Adipose tissue (tissue), 3 donors: ENCODE measurements around the gene SPTLC1. TPM values are rescaled to one million over a fixed set of nuclear protein-coding genes. Genes with fewer than 3 reads are reported as not detected.
"Not testable (repeated sequence)": the region's sequence is repeated elsewhere in the genome, so short reads cannot be mapped to it uniquely, and the experiment has no call there.

Experiments
- H3K27ac ChIP-seq: one replicate; pipeline ENCODE4 v1.5.1; 2013; ENCODE audit warnings: low read depth, low read length
- WGBS, 3 donors: extraction: QIAGEN DNeasy Blood & Tissue Kit; methylation state at CpG; one replicate each; pipeline ENCODE4 v1.1.7; 2013; 5-methylcytosine and 5-hydroxymethylcytosine counted together
- polyA plus RNA-seq, 3 donors: library from polyadenylated mRNA; stranded (reverse); fragments of 200-250 nt; gene quantifications; one replicate each; pipeline ENCODE4 v1.2.3, GENCODE V29; 2013
- donor health status: healthy with polysubstance abuse.
- donor health status: Bipolar disorder and iron deficiency.
- donor health status: healthy.

Gene SPTLC1
- polyA plus RNA-seq, 3 donors = 24.1 to 37.7 (median 24.5) TPM

DNA sequence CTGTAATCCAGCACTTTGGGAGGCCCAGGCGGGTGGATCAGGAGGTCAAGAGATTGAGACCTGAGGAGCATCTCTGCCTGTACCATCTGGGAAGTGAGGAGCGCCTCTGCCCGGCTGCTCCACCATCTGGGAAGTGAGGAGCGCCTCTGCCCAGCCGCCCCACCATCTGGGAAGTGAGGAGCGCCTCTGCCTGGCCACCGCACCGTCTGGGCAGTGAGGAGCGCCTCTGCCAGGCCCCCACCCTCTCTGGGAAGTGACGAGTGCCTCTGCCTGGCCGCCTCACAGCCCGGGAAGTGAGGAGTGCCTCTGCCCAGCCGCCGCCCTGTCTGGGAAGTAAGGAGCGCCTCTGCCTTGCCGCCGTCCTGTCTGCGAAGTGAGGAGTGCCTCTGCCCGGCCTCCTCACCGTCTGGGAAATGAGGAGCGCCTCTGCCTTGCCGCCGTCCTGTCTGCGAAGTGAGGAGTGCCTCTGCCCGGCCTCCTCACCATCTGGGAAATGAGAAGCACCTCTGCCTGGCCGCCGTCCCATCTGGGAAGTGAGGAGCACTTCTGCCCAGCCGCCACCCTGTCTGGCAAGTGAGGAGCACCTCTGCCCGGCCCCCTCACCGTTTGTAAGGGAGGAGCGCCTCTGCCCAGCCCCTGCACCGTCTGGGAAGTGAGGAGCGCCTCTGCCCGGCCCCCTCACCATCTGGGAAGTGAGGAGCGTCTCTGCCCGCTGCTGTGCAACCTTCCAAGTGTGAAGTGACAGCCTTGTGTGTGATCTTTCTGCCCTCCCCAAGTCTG, 9.6 kb downstream of the SPTLC1 start:
- 96 to 98% (median 98%) methylated on average over 35 to 36 of the region's 36 CpGs for WGBS, 3 donors
- H3K27ac ChIP-seq = not testable (repeated sequence)

GRCh38 chr9:92103601-92104000, 11.6 kb downstream of the SPTLC1 start:
- H3K27ac ChIP-seq = not testable (repeated sequence)
- 96 to 99% (median 98%) methylated on average over 9 to 14 of the region's 14 CpGs for WGBS, 3 donors

DNA sequence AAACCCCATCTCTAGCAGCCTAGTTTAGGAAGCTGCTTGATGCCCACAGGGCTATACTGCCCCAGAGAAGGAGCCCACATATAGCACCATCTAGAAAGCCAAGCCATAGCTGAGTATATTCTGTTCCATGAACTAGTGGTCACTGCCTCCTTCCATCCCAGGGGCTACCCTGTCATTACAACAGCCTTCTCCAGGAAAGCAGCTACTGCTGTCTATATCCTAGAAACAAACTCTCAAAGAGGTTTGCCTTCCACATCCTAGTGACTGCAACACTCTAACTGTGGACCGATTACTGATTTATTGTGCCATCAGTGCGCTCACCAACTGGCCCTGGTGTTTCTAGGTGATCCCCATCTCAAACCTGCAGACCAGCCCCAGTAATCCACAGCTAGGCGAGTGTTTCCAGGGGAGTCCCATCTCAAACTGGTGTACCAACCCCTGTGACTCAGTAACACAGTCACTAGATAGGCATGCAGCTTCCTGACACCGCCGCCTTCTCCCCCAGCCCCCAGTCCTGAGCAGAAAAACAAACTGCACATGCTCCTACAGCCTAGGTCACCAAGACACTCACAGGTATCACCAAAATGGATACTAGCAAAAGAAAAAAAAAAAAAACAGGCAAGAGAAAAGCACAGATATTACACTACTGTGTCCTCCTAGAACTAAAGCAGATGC, 14.8 kb downstream of the SPTLC1 start:
- H3K27ac ChIP-seq = no peak overlapping the region
- WGBS, 3 donors = 94 to 96% (median 94%) methylated on average over 5 of the region's 5 CpGs

DNA sequence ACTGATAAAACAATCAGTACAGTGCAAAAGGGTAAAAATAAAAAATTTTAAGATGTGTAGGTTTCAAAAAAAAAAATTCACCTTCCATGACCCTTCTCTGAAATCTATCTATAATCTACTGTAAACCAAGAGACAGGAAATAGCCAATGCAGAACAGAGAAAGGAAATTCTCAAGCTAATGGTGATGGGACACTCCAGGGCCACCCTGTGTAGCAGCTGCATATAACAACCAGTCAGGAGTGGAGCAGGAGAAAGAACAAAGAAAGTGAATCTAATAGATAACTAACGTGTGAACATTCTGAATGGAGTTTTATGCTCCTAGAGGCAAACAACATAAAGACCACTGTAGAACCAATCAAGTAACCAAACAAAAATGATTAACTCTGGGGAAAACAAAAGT, 16.6 kb downstream of the SPTLC1 start:
- H3K27ac ChIP-seq = no peak overlapping the region
- 22 to 76% (median 74%) methylated on average over 1 of the region's 1 CpG for WGBS, 3 donors

- WGBS, 3 donors = 24 to 72% (median 58%) methylated on average over 26 of the region's 26 CpGs
- no peak overlapping the region for H3K27ac ChIP-seq
These were observed 17.2 kb downstream of the SPTLC1 start for GRCh38 chr9:92097997-92098482.

GRCh38 chr9:92095236-92095635, 20.0 kb downstream of the SPTLC1 start:
- no peak overlapping the region for H3K27ac ChIP-seq
- 91 to 96% (median 96%) methylated on average over 1 of the region's 1 CpG for WGBS, 3 donors

GRCh38 chr9:92094655-92095054, 20.6 kb downstream of the SPTLC1 start:
- WGBS, 3 donors = 86 to 95% (median 89%) methylated on average over 4 of the region's 4 CpGs
- H3K27ac ChIP-seq = no peak overlapping the region

DNA sequence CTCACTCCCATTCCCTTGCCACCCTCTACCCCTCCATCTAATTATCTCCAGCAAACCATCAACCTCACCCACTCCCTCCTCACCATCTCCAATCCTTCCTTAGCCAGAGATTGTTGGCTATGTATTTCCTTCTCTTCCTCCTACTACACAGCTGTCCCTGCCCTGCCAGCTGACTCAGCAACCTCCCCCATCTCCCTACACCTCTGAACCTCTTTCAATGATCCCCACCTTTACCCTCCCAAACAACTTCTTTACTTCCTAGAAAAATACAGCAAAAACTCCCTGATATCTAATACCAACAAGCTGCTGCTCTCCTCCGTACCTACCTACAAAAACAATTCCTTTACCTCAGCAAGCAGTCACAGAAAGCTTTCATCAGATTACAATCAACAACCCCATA, 37.3 kb downstream of the SPTLC1 start:
- WGBS, 3 donors = 89 to 96% (median 95%) methylated on average over 1 of the region's 1 CpG
- H3K27ac ChIP-seq = no peak overlapping the region

- H3K27ac ChIP-seq = no peak overlapping the region
- whole genome bisulfite sequencing, 3 donors = 87 to 93% (median 91%) methylated on average over 4 of the region's 4 CpGs
These were observed 43.6 kb downstream of the SPTLC1 start for GRCh38 chr9:92071634-92072033.

GRCh38 chr9:92066168-92066567, 49.0 kb downstream of the SPTLC1 start:
- 73 to 92% (median 92%) methylated on average over 5 of the region's 5 CpGs for WGBS, 3 donors
- no peak overlapping the region for H3K27ac ChIP-seq

DNA sequence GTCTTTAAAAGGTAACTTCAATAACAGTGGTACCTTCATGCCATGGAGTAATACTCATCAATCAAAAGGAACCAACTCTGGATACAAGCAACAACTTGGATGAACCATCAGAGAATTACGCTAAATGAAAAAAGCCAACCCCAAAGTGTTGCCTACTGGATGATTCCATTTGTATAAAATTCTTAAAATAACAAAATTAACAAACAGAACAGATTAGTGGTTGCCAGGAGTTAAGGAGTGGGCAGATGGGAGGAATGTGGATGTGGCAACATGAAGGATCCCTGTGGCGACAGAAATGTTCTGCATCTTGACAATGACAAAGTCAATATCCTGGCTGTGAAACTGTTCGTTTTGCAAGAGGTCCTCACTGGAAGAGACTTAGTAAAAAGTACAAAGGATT, 50.5 kb downstream of the SPTLC1 start:
- 86 to 90% (median 87%) methylated on average over 3 of the region's 3 CpGs for WGBS, 3 donors
- no peak overlapping the region for H3K27ac ChIP-seq

- 96 to 99% (median 96%) methylated on average over 2 of the region's 2 CpGs for WGBS, 3 donors
- H3K27ac ChIP-seq = no peak overlapping the region
These were observed 54.0 kb downstream of the SPTLC1 start for GRCh38 chr9:92061184-92061583.

- WGBS, 3 donors = 95 to 97% (median 97%) methylated on average over 3 of the region's 3 CpGs
- no peak overlapping the region for H3K27ac ChIP-seq
These were observed 55.6 kb downstream of the SPTLC1 start for GRCh38 chr9:92059661-92060060.

DNA sequence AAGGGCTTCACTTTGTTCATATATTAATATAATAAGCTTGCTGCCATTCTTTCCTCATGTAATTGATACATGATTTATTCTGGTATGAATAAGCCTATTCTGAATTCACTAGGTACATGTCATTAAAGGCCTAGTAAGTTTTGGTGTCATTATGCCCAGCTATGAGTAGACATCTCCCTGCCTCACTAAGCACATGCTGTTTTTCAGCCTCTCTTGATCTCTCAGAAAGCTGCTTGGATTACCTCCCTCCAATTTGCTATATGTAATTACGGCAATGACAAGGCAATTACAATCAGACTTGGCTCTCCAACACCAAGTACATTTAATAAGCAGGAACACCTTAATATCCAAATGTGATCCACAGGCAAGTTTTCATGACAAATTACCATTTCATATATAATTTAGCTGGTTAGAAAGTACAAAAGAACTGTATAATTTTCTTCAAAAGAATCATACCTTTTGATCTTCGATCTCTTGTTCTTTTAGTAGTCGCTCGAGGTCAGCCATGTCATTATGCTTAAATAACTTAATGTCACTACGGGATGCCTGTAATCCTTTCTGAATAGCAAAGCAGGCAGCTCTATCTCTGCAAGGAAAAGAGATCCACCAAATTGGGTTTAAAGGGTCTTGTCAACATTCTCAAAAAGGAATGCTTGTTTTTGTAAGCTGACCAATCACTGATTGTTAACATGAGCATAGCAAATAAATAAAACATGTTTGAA, 56.3 kb downstream of the SPTLC1 start:
- WGBS, 3 donors = 92 to 96% (median 93%) methylated on average over 5 of the region's 5 CpGs
- no peak overlapping the region for H3K27ac ChIP-seq

DNA sequence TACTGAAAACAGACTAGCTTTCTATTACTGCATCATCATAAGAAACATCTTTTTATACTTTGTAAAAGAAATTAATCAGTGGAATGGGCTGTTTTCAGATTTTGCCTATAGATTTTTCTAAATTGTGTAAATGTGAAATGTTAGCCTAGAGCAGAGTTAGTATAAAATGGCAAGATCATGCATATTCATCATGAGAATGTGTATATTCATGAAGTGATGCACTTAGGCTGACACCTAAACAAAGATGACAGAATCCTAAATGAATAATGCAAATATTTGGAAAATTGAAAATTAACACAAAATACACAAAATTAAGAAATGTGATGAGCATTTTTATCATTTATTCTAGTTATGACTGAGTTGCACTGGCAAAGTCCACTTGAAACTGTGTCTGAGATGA, 57.2 kb downstream of the SPTLC1 start:
- H3K27ac ChIP-seq = no peak overlapping the region

GRCh38 chr9:92057226-92057625, 58.0 kb downstream of the SPTLC1 start:
- H3K27ac ChIP-seq = no peak overlapping the region
- WGBS, 3 donors = 92 to 94% (median 92%) methylated on average over 1 of the region's 1 CpG

DNA sequence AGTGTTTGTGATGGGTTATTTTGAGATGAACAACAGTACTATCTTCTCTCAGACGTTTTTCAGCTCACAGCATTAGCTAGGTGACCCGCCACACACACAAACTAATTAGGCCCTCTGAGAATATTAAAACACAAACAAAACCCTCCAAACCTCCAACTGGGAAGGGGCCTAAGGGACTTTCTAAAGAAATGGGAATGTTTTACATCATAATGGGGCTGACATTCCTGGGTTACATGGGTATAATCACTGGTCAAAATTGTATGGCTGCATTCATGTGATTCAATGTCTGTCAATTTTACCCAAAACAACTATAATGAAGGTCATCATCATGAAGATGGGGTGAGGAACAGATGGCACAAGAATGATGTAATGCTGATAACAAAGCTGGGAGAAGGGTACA, 59.6 kb downstream of the SPTLC1 start:
- H3K27ac ChIP-seq = no peak overlapping the region
- WGBS, 3 donors = 74 to 83% (median 80%) methylated on average over 2 of the region's 2 CpGs

DNA sequence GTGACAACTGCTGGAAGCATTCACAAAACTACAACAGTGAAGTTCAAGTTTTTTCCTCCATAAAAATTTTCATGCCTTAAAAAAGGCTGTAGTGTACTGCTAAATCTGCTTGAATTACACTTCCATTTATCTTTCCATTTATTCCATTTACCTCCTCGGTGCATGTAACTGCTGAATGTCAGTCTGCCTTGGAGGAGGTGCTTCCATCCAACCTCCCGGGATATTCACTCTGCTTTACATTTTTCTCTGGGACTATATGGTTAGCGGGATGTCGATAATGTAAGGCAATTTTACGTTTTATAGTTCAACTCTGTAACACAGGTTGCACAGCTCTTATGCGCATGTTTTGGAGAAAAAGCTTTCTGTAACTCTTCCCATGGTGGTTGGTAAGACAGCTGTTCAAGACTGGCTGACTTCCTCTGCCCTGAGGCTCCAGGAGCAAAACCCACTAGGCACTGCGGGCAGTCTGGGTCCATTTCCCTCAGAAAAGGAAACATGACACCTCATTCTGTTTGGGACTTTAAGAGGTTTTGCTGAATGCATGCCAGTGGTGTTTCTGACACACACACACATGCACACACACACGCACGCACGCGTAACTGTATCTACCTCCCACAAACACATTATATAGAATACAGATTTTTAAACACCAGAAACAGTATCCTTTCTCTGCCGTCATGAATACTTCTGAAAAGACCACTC, 66.1 kb downstream of the SPTLC1 start:
- 93 to 94% (median 94%) methylated on average over 12 of the region's 12 CpGs for WGBS, 3 donors
- no peak overlapping the region for H3K27ac ChIP-seq

DNA sequence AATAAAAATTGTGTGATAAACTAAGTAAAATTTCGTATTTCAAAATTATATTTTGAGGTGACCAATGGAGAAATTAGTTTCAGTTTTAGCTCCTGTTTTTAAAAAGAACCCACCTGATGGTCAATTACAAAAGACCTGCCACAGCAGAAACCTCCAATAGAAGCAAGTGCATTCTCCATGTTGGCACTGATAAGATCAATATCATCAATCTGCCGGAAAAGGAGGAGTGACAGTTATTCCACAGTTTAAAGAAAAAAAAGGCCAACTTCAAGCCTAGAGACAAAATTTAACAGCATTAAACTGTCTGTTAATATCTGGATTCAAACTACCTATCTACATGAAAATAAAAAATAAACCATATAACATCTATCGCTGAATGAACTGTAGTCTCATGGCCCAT, 67.7 kb downstream of the SPTLC1 start:
- 92 to 95% (median 94%) methylated on average over 3 of the region's 3 CpGs for WGBS, 3 donors
- no peak overlapping the region for H3K27ac ChIP-seq
